ENCODE results near the gene CYB5R4.
"Not testable (repeated sequence)": the region's sequence is repeated elsewhere in the genome, so short reads cannot be mapped to it uniquely, and the experiment has no call there.

CYB5R4 gene

GRCh38 chr6:83914953-83915352 is 55.5 kb downstream of the CYB5R4 start:
- no peak for DNase-seq

- no peak for DNase-seq
Observed at GRCh38 chr6:83917001-83917400, 57.5 kb downstream of the CYB5R4 start.

- DNase-seq = no peak
Observed at GRCh38 chr6:83920017-83920416, 60.5 kb downstream of the CYB5R4 start.

- DNase-seq = no peak
Observed at GRCh38 chr6:83921315-83921714, 61.8 kb downstream of the CYB5R4 start.

- DNase-seq = no peak
Observed at GRCh38 chr6:83927470-83927869, 68.0 kb downstream of the CYB5R4 start.

- no peak for DNase-seq
Observed at GRCh38 chr6:83928286-83928685, 68.8 kb downstream of the CYB5R4 start.

GRCh38 chr6:83946201-83946833 is 86.8 kb downstream of the CYB5R4 start:
- not testable (repeated sequence) for DNase-seq

- not testable (repeated sequence) for DNase-seq
Observed at GRCh38 chr6:83947983-83948382, 88.5 kb downstream of the CYB5R4 start.

- no peak for DNase-seq
Observed at GRCh38 chr6:83948851-83949250, 89.4 kb downstream of the CYB5R4 start.

- DNase-seq = not testable (repeated sequence)
Observed at GRCh38 chr6:83951423-83951822, 91.9 kb downstream of the CYB5R4 start.

- no peak for DNase-seq
Observed at GRCh38 chr6:83952830-83953229, 93.3 kb downstream of the CYB5R4 start.

GRCh38 chr6:83954371-83954770 is 94.9 kb downstream of the CYB5R4 start:
- no peak for DNase-seq

- DNase-seq = no peak
Observed at GRCh38 chr6:83958241-83958685, 98.8 kb downstream of the CYB5R4 start.

- DNase-seq = no peak
Observed at GRCh38 chr6:83960664-83961063, 101.2 kb downstream of the CYB5R4 start.

GRCh38 chr6:83962582-83962981 is 103.1 kb downstream of the CYB5R4 start:
- no peak for DNase-seq

GRCh38 chr6:83966539-83966938 is 107.0 kb downstream of the CYB5R4 start:
- no peak for DNase-seq

GRCh38 chr6:83970582-83970981 is 111.1 kb downstream of the CYB5R4 start:
- DNase-seq = no peak

GRCh38 chr6:83974409-83975050 is 115.0 kb downstream of the CYB5R4 start:
- no peak for DNase-seq

- DNase-seq = no peak
Observed at GRCh38 chr6:83976037-83976755, 116.7 kb downstream of the CYB5R4 start.

- DNase-seq = no peak
Observed at GRCh38 chr6:83976871-83977270, 117.4 kb downstream of the CYB5R4 start.

GRCh38 chr6:83978324-83978734 is 118.8 kb downstream of the CYB5R4 start:
- no peak for DNase-seq

- DNase-seq = no peak
Observed at GRCh38 chr6:83978997-83979396, 119.5 kb downstream of the CYB5R4 start.

- no peak for DNase-seq
Observed at GRCh38 chr6:83984411-83984810, 124.9 kb downstream of the CYB5R4 start.

GRCh38 chr6:83985308-83985713 is 125.8 kb downstream of the CYB5R4 start:
- no peak for DNase-seq
